ENCODE results near the gene TDRD7.
"Not testable (repeated sequence)": the region's sequence is repeated elsewhere in the genome, so short reads cannot be mapped to it uniquely, and the experiment has no call there.

Gene TDRD7

GRCh38 chr9:97425336-97425972 is 13.6 kb downstream of the TDRD7 start:
- no peak for DNase-seq (ENCODE audit: low spot score)

- no peak for DNase-seq (ENCODE audit: low spot score)
These were observed 14.1 kb downstream of the TDRD7 start for GRCh38 chr9:97425973-97426336.

DNA sequence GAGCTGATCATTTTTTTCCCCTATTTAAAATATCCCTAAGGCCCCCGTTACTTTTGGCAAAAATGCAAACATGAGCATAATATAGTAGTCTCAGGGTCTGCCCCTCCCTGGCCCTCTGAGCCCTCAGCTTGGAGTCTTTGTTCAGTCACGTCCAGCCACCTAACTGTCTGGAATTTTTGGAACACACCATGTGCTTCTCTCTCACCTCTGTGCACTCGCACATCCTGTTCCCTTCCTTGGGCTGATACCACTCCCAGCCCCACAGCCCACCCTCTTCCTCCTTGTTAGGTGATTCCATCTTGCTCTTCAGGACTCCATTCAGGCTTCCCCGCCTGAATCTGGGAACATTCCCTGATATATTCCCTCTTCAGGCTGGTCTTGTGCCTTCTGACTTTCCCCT is 16.0 kb downstream of the TDRD7 start:
- no peak for DNase-seq (ENCODE audit: low spot score)

DNA sequence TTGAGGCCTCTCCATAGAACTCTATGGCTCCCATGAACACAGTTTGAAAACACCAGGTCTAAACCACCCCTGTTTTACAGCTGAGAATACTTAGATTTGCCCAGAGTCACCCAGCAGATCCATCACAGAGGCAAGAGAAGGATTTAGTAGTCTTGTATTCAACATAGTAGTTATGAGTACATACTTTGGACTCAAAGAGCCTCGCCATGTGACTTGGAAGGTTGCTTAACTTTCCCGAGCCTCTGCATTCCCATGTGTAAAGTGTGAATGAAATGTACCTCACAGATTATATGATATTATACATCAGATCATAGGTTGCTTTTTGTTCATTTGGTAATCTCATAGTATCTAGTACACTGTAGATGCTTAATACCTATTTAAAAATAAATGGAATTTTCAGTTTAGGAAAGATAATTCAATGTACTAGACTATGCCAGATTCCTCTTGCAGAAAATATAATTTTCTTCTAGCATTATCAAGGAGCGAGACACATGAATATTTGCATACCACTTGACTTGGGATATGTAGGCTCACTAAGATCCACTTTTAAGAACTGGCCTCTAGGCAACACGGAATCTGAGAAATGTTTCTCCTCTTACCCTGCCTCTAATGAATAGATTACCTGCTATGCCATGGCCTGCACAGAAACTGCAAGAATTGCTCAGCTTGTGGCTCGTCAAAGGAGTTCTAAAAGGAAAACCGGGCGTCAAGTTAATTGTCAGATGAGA is 18.6 kb downstream of the TDRD7 start:
- no peak for DNase-seq (ENCODE audit: low spot score)

- no peak for DNase-seq (ENCODE audit: low spot score)
These were observed 19.1 kb downstream of the TDRD7 start for GRCh38 chr9:97431044-97431441.

- no peak for DNase-seq (ENCODE audit: low spot score)
These were observed 19.8 kb downstream of the TDRD7 start for GRCh38 chr9:97431549-97432143.

- no peak for DNase-seq (ENCODE audit: low spot score)
These were observed 25.2 kb downstream of the TDRD7 start for GRCh38 chr9:97437051-97437600.

- DNase-seq (ENCODE audit: low spot score): no peak
These were observed 26.4 kb downstream of the TDRD7 start for GRCh38 chr9:97438257-97438656.

DNA sequence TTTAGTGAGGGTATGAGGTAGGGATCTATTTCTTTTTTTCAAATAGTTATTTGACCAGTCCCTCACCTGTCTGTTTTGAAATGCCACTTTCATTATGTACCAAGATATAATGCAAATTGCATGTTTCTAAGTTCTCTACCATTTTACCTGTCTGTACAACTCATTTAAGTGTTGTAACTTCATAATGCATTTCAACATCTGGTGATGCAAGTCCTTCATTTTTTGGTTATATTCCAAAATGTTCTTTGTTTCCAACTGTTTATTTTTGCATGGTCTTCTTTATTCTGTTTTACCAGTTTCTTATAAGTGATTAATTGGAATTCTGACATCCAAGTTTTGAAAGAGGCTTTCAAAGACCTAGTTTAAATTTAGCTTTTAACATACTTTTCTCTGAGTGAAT is 26.8 kb downstream of the TDRD7 start:
- DNase-seq (ENCODE audit: low spot score): no peak

DNA sequence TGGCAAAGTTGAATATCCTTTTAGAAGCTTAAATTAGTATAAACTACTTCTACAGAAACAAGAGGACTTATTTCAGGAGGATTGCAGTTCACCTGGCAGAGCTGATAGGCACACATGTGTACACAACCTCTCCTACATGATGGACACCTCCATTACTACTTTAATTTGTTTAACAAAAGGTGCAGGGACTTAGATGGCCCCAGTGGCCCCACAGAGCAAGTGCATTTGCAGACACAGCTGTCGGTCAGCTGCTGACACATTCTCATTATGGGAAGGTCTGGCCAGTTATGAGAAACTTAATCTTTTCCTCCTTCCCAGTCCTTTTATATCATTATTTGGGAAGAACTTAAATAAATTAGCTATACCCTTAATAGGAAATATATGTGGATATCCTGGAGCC is 28.3 kb downstream of the TDRD7 start:
- DNase-seq (ENCODE audit: low spot score): no peak

- DNase-seq (ENCODE audit: low spot score): no peak
These were observed 29.8 kb downstream of the TDRD7 start for GRCh38 chr9:97441729-97442128.

- no peak for DNase-seq (ENCODE audit: low spot score)
These were observed 33.3 kb downstream of the TDRD7 start for GRCh38 chr9:97445119-97445701.

- DNase-seq (ENCODE audit: low spot score): peak; percentile 17
These were observed 35.1 kb downstream of the TDRD7 start for GRCh38 chr9:97447001-97447400.

- not testable (repeated sequence) for DNase-seq (ENCODE audit: low spot score)
These were observed 41.7 kb downstream of the TDRD7 start for GRCh38 chr9:97453573-97453972.

GRCh38 chr9:97456841-97457240 is 44.9 kb downstream of the TDRD7 start:
- DNase-seq (ENCODE audit: low spot score): not testable (repeated sequence)

DNA sequence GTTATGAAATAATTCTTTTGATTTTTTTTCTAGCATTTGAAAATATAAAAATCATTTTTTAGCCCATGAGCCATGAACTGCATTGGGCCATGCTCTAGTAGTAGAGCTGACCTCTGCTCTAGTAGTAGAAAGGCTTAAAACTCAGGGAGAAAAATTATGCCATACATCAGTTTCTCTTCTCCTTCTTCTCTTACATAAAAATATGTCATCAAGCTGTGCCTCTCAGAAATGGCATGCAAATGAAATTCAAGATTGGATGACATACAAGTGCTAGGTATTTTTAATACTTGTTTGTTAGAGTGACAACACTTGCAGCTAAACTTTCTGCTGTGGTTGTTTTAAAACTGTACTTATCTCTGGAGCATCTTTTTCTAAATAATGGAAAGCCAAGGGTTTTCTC is 47.4 kb downstream of the TDRD7 start:
- DNase-seq (ENCODE audit: low spot score): no peak

DNA sequence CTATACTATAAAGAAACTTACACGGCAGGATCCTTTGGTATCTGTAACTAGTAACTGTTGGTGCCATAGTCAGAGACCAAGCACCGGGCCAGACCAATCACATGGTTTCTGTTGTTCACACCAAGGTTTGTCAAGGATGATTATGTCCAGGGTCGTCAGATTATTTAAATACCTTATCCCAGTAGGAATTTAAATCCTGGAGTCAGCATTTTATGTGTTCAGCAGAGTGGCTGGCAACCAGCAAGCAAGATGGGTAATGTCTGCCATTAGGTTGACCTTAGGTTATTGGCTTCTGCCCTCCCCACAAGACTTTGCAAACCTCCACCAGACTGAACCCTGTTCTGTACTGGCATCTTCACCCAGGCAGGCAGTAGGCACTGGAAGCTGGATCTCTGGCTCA is 50.3 kb downstream of the TDRD7 start:
- no peak for DNase-seq (ENCODE audit: low spot score)

DNA sequence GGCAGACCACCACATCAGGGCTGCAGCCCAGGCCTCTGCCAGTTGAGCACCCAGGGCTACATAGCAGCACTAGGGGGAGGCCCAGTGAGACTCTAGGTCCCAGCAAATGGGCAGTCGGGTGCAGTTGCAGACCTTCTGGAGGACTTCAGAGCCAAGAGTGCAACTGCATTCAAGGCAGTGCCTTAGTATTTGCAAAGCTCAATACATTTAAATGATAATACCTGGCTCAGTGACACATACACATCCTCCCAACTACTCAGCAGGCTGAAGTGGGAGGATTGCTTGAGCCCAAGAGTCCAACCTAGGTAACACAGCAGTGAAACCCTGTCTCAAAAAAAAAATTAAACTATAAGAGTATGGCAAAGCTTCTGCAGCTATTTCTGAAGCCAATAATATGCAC is 51.0 kb downstream of the TDRD7 start:
- DNase-seq (ENCODE audit: low spot score): no peak

GRCh38 chr9:97468658-97469448 is 57.0 kb downstream of the TDRD7 start:
- DNase-seq (ENCODE audit: low spot score): peak; percentile 98

DNA sequence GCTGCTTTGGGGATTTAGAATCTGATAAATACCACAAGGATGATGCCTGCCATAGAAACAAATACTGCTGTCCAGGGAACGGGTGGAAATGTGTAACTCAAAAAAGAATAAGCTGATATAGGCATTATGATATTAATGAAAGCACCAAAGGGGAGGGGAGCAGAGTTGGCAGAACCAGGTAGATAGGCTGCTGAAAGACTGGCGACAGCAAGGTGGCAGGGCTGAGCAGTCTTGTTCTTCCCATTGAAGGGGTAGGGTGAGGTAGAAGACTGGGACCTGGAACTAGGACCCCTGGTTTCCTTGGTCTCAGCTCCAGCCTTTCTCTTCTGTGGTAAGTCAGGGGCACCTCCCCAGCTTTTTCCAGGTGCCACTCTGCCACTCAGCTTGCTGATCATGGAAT is 58.2 kb downstream of the TDRD7 start:
- DNase-seq (ENCODE audit: low spot score): peak; percentile 20

GRCh38 chr9:97473717-97474116 is 61.8 kb downstream of the TDRD7 start:
- DNase-seq (ENCODE audit: low spot score): no peak

DNA sequence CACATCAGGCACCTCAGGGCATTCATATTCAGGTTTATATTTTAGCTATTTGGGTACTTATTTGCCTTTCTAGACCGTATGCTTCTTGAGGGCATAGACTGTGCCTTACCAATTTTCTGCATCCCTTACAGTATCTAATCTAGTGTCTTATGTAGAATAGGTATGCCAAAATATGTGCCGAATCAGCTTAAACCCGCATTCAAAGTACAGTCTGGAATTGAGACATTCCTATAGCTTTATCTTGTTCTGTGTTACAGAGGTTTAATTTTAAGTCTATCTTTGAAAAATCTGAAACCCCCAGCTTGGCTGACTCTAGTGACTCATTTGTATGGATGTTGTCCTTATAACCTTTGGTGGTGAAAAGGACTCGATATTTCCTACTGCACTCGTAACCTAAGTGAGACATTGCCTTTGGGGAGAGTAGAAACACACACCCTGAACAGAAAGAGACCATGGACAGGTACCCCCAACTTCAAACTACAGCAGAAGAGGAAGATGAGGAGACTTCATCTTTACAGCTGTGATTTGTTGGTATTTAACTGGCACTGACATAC is 62.6 kb downstream of the TDRD7 start:
- no peak for DNase-seq (ENCODE audit: low spot score)
